ENCODE data around the gene ITFG1.

The ITFG1 gene
- 34.9 to 42.2 (median 36.3) reads per million in 3 experiments for total RNA-seq

DNA sequence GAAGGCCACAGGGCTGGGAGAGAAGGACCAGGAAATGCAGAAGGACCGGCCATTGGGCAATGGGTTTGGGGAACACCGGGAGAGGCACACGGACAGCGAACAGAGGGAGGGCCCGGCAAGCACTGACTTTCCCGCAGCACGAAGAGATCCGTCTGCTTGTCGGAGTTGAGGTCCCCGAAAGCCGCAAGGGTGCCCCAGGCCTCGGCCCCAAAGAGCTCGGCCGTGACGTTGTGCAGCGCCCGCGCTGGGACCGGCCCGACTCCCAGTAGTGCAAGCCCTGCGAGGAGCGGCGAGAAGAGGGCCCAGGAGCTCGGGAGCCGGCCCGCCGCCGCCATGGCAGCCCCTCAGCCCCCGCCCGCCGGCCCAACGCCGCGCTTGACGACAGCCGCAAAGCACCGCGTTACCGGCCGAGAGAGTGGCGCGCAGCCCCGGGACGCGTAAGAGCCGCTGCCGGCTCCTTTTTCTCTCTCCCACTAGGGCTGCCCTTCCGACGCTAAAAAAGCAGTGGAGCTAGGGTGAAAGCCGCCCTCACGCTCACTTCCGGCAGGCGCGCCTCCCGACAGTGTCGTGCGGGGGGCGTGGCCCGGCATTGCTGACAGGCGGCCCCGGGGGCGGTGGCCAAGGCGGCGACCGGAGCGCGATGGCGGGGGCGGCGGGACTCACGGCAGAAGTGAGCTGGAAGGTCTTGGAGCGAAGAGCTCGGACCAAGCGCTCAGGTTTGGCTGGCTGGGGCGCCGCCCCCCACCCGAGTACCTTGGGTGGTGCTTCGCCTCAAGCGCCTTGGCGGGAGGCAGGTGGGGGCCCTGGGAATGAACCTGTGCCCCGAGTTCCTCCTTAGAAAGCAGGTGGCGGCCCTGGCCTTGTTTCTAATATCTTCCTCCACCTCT lies at the start of gene ITFG1, which contains the start of gene PHKB:
ITFG1 (minus strand) TSS at position 353 of the 887 bp plus-strand sequence; CDS start at position 335, 18 bp downstream.
PHKB (plus strand) TSS at position 621 of the 887 bp plus-strand sequence; CDS start at position 641, 20 bp downstream.
- peak; percentile 97 for DNase-seq

DNA sequence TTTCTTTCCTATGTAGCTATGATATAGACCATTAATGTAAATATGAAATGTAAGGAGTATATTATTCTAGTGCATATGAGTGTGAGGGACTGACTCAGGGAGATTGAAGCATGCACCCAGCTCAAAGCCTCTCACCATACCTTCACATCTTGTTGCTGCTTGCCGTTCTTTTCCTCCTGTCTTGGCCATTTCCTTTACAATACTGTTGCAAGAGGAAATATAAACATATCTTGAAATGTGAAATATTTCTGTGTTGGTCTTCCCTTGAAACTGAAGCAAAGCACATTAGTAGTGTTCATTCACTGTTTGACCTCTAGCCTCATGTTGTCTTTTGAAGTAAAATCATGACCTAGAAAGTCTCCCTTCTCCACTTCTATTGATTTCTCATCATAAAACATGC lies 46.8 kb upstream of the ITFG1 start:
- no peak for DNase-seq

DNA sequence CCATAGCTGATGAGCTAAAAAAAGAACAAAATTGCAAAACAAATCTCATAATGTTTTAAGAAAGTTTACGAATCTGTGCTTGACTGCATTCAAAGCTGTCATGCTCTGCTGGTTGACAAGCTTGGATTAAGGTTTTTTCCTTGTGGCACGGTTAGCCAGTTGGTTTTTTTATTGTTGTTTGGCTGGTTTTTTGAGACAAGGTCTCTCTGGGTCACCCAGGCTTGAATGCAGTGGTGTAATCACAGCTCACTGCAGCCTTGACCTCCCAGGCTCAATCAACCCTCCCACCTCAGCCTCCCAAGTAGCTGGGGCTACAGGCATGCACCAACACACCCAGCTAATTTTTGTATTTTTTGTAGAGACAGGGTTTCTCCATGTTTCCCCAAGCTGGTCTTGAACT lies 45.9 kb upstream of the ITFG1 start:
- no peak for DNase-seq

DNA sequence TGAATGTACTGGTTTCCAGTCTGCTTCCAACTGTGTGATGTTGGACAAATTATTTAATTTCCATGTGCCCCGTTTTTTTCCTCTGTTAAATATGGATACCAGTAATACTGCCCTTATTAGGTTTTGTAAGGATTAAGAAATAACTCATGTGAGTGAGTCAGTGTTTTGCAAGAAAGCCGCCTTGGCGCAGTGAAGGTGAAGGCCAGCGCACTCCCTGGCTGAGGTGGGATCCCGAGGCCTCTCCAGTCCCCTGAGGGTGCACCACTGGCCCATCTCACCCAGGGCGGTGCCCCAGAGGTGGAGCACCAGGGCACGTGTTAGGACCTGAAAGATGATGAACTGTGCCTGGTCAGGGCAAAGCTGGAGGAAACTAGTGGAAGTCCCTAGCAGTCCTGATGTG lies 43.7 kb upstream of the ITFG1 start:
- DNase-seq = no peak

DNA sequence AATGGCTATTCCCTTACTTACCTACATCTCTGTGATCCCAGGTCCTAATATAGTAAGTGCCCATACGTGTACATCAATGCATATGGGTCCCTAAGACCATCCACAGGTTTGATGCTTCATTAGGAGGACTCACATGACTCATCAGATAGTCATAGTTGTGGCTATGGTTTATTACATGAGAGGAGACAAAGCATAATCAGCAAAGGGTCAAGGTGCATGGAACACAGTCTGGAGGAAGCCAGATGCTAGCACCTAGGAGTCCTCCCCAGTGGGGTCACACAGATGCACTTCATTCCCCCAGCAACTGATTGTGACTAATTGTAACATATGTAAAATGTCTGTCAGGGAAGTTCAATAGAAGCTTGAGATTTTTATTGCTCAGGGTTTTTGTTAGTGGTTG lies 43.1 kb upstream of the ITFG1 start:
- no peak for DNase-seq

DNA sequence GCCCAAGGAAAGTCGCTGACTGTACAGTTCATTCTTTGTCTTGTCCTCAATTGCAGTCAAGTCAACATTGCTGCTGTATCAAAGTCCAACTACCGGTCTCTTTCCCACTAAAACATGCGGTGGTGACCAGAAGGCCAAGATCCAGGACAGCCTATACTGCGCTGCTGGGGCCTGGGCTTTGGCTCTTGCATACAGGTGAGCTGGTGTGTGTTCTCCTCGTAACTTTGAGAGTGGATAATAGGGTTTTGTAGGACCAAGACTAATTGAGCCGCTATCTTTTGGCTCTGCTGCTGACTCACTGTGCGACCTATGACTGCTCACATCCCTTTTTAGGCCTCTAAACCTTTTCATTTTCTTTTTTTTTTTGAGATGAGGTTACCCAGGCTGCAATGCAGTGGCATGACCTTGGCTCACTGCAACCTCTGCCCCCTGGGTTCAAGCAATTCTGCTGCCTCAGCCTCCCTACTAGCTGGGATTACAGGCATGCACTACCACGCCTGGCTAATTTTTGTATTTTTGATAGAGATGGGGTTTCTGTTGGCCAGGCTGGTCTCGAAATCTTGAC lies 38.9 kb upstream of the ITFG1 start:
- no peak for DNase-seq

DNA sequence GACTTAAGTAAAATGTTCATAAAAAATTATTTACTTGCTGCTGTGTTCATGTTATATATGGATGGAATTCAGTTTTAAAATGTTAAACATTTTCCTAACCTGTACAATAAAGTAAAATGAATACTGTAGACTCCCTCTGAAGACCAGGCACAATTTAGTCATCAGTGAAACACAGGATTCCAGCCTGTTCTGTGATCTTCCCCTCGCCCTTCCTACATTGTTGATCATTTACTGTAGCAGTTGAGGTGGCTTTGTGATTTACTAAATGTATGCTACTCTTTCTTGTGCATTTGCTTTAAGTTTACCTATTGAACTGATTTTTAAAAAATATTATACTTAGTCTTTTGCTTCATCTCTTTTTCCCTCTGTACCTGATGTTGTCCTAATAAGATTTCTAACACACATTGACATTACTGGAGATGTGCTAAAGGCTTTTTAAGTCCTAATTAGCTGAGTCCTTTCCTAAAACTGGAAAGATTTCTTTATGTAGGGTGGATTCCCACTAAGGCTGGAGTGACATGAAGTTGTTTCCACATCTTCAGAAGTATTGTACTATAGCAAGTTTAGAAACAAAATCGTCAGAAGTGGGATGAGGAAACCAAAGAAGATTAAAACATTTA lies 38.3 kb upstream of the ITFG1 start:
- DNase-seq = no peak

DNA sequence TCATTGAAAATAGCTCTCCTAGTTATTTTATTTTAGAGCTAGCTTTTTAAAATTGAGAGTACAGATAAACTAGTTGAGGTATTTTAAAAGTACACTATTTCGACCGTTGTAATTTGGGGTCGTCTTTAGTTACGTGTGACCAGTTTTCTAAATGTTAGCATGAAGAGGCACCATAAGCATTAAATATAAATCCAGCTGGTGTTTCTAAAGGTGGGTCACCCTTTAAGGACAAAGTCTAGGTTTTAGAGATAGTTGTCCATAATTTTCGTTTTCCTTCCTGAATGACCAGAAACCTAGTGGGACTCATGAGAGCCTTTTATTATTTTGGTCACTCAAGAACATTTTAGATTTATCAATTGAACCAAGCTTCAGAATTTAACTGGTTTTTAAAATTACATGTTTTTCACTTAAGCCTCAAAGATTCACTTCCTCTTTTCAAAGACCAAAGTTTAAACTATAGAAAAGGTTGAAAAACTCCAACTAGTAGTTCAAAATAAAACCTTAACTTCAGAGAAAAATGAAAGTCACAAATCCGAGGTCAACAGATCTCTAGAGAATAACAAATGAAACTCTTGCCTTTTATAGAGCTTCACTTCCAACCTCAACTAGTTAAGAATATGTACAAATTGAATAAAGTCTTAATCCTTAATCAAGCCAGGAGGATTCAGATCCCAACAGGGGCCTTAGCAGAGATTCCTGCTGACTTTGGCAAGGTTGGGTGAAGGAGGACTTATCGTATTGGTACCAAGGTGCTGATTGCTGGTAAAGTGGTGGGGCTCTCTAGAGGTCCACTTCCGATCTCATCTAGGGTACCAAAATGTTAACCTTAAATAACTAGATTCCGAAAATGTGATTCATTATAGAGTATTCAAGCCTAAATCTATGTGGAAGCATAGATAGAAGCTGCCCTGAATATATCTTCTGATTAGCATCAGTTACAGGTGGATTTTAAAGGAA lies 32.8 kb upstream of the ITFG1 start:
- no peak for DNase-seq

DNA sequence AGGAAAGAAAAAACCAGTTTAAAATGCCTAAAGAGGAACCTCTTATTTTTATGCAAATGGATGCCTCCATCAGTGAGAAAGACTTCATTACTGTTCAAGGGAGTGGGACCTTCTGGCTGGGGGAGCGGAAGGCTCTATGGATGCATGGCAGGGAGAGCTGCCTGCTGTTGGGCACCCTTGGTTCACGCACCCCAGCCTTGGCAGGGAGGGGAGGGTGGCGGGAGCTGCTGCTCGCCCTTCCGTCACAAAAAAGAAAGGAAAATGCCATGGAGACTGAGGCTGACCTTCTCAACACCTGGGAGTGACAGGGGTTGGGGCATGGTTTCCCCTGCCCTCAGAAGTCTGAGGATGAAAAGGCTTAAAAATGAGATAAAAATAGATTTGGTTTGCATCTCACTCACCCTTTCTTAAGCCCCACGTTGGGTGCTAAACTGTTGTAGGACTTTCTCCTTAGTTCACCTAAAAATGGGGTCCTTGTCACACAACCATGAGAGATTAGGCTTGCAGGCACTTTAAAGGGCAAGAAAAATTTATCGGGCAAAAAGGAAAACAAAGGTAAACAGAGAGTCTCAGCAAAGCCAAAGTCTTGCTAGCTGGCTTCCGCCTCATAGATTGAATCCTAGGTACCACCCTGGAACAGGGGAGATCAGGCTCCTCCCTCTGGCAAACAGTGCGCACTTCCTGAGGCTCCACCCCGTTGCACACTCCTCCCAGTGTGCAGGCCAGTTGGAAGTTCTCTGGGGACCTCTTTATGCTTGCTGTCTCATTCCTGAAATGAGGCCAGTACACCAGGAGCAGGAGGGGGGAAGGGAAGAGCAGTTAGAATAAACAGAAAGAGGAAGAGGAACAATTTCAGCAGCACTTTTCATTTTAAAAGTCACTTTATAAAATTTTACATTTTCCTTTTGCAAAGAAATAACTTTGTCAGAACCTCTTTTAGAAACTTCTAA lies 31.8 kb upstream of the ITFG1 start:
- DNase-seq = no peak

DNA sequence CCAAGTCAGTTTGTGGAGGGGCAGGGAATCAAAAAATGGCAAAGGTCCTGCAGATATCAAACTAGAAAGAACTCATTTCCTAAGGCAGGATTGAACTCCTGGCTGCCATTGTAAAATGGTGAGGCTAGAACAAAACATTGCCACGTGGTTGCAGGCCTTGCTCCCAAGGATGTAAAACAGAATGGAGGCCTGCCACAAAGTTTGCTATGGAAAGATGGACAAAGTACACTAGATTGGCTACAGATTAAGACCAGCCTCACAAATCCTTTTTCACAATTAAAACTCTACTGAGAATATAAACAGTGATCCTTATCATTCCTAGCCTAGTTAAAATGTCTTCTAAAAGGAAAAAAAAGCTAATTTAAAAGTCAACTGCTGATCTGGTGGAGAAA lies 31.2 kb upstream of the ITFG1 start:
- no peak for DNase-seq

DNA sequence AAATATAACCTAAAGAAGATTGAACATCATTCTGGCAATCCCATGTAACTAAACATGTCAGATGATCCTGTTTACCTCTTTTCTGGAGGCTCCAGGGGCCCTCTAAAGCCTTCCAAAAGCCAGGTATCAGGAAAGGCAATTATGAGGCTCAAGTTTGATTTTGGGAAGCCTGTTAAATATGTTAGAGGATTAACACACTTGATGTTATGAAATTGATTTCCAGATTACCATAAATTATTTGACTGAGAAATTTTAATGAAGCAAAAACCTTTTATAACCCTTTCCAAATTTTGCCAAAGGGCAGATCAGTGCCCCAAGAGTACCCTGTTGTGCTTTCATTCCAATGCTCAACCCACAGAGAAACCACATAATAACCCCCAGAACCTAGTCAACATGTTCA lies 29.6 kb upstream of the ITFG1 start:
- DNase-seq = no peak

DNA sequence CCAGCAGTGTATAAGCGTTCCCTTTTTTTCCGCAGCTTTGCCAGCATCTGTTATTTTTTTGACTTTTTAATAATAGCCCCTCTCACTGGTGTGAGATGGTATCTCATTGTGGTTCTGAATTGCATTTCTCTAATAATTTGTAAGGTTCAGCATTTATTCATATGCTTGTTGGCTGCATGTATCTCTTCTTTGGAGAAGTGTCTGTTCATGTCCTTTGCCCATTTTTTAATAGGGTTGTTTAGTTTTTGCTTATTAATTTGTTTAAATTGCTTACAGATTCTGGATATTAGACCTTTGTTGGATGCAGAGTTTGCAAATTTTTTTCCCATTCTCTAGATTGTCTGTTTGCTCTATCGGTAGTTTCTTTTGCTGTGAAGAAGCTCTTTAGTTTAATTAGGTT lies 27.2 kb upstream of the ITFG1 start:
- no peak for DNase-seq

DNA sequence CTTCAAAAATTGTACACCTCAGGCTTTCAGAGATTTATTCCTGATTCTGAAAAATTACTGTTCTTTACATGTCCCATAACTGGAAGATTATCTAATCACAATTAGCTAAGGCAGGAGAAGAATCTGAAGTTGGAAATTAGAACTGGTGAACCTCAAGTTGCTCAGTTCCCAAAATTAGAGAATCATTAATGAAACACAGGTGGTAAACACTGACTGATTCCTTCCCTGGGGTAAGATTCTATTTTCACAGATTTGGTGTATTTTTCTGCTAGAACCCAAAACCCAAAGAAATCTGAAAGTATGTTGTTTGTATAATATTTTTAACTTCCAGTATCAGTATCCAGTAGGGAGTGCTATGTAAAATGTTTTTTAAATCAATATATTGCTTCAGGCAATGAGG lies 26.0 kb upstream of the ITFG1 start:
- DNase-seq = no peak

DNA sequence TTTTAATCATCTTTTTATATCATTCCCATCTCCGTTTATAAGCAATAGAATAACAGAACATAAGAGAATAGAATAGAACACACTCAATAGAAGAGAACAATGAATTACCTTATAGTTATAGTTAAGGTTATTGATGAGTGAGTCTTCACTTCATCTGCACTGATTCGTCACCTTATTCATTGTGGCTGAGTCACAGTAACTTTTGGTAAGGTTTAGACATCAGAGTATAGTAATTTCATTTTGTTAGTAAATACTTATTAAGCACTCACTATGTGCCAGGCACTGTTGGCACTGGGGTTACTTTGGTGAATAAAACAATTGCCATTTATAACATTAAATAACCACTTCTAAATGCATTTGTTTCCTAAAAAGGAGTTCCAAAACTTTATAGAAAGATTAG lies 22.8 kb upstream of the ITFG1 start:
- no peak for DNase-seq

DNA sequence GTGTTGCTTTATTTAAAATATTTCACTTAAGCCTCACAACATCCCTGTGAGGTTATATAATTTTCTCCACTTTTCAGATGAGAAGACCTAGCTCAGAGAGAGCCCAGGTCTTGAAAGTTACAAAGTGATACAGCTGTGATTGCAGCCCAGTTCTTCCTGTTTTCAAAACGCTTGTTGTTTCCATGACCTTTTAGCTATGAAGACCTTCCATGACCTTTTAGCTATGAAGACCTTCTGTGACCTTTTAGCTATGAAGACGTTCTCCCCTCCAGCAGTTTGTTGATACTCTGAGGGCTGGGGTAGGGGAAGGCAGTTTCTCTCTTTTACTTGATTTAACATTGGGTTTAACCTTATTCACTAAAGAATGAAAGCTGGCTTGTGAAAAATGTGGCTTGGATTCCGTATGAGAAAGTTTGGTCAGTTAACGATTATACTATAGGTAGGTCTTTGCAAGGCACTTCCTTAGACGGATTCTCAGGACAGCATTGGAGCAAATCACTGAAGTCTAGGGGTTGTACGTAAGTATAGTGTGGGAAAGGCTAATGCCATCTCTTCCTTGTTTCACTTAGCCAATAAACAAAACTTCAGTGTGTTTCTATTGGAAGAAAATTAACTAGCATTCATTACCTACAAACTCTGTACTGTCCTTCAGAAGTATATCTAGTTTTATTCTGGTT lies 21.0 kb upstream of the ITFG1 start:
- no peak for DNase-seq

DNA sequence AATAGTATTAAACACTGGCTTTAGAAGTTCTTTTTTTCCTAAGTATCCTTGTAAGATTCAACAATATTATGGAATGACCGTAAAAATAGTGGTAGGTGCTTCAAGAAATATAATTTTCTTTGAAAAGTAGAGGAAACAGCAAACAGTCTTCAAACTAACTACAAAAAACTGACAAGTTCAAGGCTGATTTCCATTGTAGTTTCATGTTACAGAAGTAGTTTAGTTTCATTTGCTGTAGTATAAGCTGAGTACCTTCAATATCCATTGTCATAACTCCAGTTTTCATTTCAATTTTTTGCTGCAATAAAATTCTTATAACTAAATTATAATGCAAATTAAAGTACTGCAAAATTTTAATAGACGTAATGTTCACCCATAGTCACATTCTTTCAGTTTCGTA lies 19.5 kb upstream of the ITFG1 start:
- DNase-seq = no peak

DNA sequence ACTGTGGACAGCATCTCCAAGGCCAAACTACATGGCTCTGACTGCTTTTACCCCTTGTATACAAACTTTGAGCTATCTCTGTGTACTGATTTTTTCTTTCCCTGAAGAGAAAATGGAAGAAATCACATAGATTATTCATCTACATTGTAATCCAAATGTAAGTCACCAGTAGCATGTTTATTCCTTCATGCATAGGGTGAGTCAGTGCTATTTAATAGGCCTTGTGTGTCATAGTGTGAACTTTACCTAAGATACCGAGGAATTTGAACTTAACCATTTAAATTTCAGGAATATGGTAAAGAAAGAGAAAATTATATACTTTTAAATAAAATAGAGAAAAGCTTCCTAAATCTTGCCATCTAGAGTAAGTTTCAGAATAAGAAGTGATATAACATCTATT lies 16.8 kb upstream of the ITFG1 start:
- no peak for DNase-seq

DNA sequence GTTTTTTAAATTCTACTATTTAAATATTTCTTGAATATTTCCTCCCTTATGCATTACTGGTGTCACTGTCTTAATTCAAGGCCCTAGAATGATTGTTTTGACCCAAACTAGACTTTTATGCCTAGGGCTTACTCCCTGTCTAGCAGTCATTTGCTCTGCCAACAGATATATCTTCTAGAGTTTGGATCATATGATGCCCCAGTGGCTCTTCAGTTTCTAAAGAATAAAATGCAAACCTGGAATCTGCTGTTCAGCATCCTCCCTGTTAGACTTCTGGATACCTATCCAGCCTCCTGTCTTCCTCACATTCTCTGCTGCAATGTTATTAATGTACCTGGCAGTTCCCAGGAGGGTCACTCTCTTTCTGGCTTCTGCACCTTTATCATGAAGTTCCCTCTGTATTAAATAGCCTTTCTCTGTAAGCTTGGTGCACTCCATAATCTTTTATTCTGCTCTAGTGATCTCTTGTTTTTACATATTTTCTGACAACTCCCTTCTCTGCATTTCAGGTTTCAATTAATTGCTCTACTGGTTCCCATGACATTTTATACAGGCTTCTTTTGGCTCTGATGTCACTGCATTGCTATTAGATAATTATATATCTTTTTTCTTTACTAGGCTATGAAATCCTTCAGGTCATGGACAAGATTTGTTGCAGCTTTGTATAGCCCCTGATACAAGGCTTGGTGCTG lies 15.9 kb upstream of the ITFG1 start:
- no peak for DNase-seq

DNA sequence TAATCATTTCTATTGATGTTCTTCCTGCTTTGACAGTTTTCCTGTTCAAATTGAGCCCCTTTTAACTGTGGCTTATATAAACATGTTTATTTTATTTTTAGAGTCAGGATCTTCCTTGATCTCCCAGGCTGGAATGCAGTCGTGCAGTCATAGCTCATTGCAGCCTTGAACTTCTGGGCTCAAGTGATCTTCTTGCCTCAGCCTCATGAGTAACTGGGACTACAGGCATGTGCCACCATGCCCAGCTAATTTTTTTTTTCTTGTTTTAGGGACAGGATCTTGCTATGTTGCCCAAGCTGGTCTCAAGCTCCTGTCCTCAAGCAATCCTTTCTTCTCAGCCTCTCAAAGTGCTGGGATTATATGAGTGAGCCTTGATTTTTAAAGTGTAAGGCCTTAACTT lies 14.9 kb upstream of the ITFG1 start:
- DNase-seq = no peak

DNA sequence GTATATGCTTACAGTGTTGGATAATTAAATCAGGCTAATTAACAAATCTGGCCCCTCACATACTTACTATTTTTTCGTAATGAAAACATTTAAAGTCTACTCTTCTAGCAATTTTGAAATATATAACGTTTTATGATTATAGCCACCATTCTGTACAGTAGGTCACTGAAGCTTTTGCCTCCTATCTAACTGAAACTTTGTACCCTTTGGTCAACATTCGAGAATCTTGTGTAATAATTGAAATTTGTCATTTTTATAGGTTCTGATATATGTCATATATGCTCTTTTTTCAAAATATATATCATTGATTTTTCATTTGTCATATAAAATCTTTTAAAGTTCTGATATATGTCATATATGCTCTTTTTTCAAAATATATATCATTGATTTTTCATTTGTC lies 12.9 kb upstream of the ITFG1 start:
- no peak for DNase-seq
